PC-9 (cell line): Measurements from ENCODE around the gene PIGX. TPM values are rescaled to one million over a fixed set of nuclear protein-coding genes. Genes with fewer than 3 reads are reported as not detected.

Source experiments
- BruUV-seq: library from RNA; stranded (reverse); fragments of 400-500 nt; replicated peaks from 2 replicates; lab custom pipeline; 2021; lab: Mats Ljungman, UMichigan
- CTCF ChIA-PET: fragments of 300-600 bp; sonication (Branson Sonifier 250); formaldehyde crosslinking; loops from one replicate; lab custom pipeline; 2022; ENCODE audit warnings: antibody characterized with exemption; lab: Charles Lee
- POLR2A ChIA-PET: fragments of 300-600 bp; sonication (Branson Sonifier 250); formaldehyde crosslinking; loops from one replicate; lab custom pipeline; 2022; ENCODE audit warnings: antibody characterized with exemption; ENCODE audit not compliant: unreplicated experiment; lab: Charles Lee
- DNase-seq, 2 experiments: peaks; one replicate each; pipeline versions ENCODE4 v3.0.0 to v3.0.0-alpha.2; 2015 to 2022; ENCODE audit warnings: mixed read lengths in 1 of 2
- H2AFZ ChIP-seq: fragments of 200-600 bp; sonication (generic); 2 replicates; pipeline ENCODE4 v1.8.1; 2017; ENCODE audit warnings: antibody characterized with exemption
- H3F3A ChIP-seq: fragments of 200-600 bp; sonication (generic); 2 replicates; pipeline ENCODE4 v1.8.1; 2017; ENCODE audit warnings: antibody characterized with exemption, mild to moderate bottlenecking, low read depth; ENCODE audit not compliant: insufficient read depth
- H3K27ac ChIP-seq: fragments of 200-600 bp; sonication (generic); 2 replicates; pipeline ENCODE4 v1.6.1; 2016; ENCODE audit warnings: mixed run types
- H3K27me3 ChIP-seq: fragments of 200-600 bp; sonication (generic); 2 replicates; pipeline ENCODE4 v1.6.1; 2016; ENCODE audit warnings: low read depth, mixed run types; ENCODE audit not compliant: insufficient read depth
- H3K36me3 ChIP-seq: fragments of 200-600 bp; sonication (generic); 2 replicates; pipeline ENCODE4 v1.6.1; 2016; ENCODE audit warnings: low read depth, mixed run types
- H3K4me1 ChIP-seq: fragments of 200-600 bp; sonication (generic); replicated peaks from 2 replicates; pipeline ENCODE4 v1.6.1; 2016; ENCODE audit warnings: mixed run types; ENCODE audit not compliant: insufficient read depth
- H3K4me2 ChIP-seq: fragments of 200-600 bp; sonication (generic); 2 replicates; pipeline ENCODE4 v1.6.1; 2017; ENCODE audit warnings: mixed run types
- H3K4me3 ChIP-seq: fragments of 200-600 bp; sonication (generic); 2 replicates; pipeline ENCODE4 v1.6.1; 2016; ENCODE audit warnings: mixed run types
- H3K79me2 ChIP-seq: fragments of 200-600 bp; sonication (generic); 2 replicates; pipeline ENCODE4 v1.6.1; 2017; ENCODE audit warnings: low read depth, mixed run types
- H3K9me2 ChIP-seq: fragments of 200-600 bp; sonication (generic); 2 replicates; pipeline ENCODE4 v1.8.1; 2017; ENCODE audit warnings: mild to moderate bottlenecking; ENCODE audit not compliant: insufficient read depth
- H3K9me3 ChIP-seq: fragments of 200-600 bp; sonication (generic); 2 replicates; pipeline ENCODE4 v1.8.1; 2016; ENCODE audit warnings: low read depth; ENCODE audit not compliant: insufficient read depth
- H4K20me1 ChIP-seq: fragments of 200-600 bp; sonication (generic); 2 replicates; pipeline ENCODE4 v1.8.1; 2017; ENCODE audit not compliant: insufficient read depth
- EZH2 ChIP-seq: fragments of 200-600 bp; sonication (generic); IDR thresholded peaks from 2 replicates; pipeline ENCODE4 v1.8.0; 2017; ENCODE audit warnings: antibody characterized with exemption, low read depth
- intact Hi-C: fragments of 100-400 bp; cut with micrococcal nuclease; formaldehyde crosslinking; loops from one replicate; pipeline ENCODE4 v1.10.0; 2022; ENCODE audit not compliant: unreplicated experiment
- total RNA-seq: library from RNA; stranded (reverse); gene quantifications from 2 replicates; pipeline ENCODE4 v1.2.3, GENCODE V29; 2021
- TF ChIP-seq, protein P1 (sequence below): fragments of 200-600 bp; sonication (generic); conservative IDR thresholded peaks from 2 replicates; pipeline ENCODE4 v1.6.1; 2017; ENCODE audit warnings: mixed run types, antibody characterized with exemption, mild to moderate bottlenecking, moderate library complexity

Gene PIGX
- total RNA-seq, 1 experiment from 2014 or later = 47.6 TPM

- CTCF ChIA-PET = interaction anchor here (0.6 to 1.0 kb wide), 3 partner anchors 18 to 63 kb away, joined by 3 to 4 read pairs (median 4); no protein-coding TSS in a partner anchor
- no peak overlapping the region for H3K4me3 ChIP-seq
- H3K27me3 ChIP-seq = no peaks in the 10 kb centered on the region
- H3F3A ChIP-seq = peaks cover 9% of the 10 kb centered on the region; the same call in 1 of the 2 replicates
- no peaks in the 10 kb centered on the region for H3K36me3 ChIP-seq
- no peaks in the 10 kb centered on the region for H4K20me1 ChIP-seq
- no TSS peak for BruUV-seq
- peak; percentile 60 to 74 for DNase-seq
- peak overlapping the region; percentile 51 for H3K4me2 ChIP-seq
- no peaks in the 10 kb centered on the region for H3K9me2 ChIP-seq
- peak overlapping the region; percentile 56 for H2AFZ ChIP-seq
- 0 out of 2 replicates have a peak overlapping the region, but pooled peaks have one; percentile 3 for H3K27ac ChIP-seq
- no peaks in the 10 kb centered on the region for H3K9me3 ChIP-seq
- intact Hi-C loops = no loop called here
- POLR2A ChIA-PET = interaction anchor here (0.8 kb wide), 1 partner anchor 15 kb away, joined by 5 read pairs; no protein-coding TSS in a partner anchor
- TF ChIP-seq, protein P1, sequence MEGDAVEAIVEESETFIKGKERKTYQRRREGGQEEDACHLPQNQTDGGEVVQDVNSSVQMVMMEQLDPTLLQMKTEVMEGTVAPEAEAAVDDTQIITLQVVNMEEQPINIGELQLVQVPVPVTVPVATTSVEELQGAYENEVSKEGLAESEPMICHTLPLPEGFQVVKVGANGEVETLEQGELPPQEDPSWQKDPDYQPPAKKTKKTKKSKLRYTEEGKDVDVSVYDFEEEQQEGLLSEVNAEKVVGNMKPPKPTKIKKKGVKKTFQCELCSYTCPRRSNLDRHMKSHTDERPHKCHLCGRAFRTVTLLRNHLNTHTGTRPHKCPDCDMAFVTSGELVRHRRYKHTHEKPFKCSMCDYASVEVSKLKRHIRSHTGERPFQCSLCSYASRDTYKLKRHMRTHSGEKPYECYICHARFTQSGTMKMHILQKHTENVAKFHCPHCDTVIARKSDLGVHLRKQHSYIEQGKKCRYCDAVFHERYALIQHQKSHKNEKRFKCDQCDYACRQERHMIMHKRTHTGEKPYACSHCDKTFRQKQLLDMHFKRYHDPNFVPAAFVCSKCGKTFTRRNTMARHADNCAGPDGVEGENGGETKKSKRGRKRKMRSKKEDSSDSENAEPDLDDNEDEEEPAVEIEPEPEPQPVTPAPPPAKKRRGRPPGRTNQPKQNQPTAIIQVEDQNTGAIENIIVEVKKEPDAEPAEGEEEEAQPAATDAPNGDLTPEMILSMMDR = no peak
- no peak for TF ChIP-seq EZH2
- 0 out of 2 replicates have a peak, but pooled peaks cover 16% of the 10 kb centered on the region for H3K4me1 ChIP-seq
- no peaks in the 10 kb centered on the region for H3K79me2 ChIP-seq
These were observed 45.9 kb upstream of the PIGX start for GRCh38 chr3:196666001-196666867.

DNA sequence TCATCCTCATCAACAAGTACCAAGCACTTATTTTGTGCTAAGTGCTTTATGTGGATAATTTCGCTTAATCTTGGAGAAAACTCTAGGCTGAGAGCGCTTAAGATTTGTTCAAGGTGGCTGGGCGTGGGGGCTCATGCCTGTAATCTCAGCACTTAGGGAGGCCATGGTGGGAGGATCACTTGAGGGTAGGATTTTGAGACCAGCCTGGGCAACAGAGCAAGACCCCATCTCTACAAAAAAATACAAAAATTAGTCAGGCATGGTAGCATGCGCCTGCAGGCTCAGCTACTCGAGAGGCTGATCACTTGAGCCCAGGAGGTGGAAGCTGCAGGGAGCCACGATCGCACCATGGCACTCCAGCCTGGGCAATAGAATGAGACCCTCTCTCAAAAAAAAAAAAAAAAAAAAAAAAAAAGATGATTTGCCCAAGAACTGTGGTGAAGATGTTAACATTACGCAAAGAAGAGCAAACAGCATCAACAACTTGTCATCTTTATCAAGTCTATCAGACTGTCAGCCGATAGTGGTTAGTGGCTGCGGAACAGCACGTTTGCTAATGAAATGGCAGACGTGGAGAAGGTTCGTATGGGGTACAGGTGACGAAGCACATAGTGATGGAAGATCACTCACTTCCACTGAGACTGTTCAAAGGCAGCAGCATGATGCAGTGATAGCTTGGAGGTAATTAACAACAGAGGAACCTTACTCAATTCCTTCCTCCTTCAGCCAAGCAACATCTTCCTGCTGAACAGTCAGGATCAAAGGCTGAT, 44.9 kb upstream of the PIGX start:
- H3K9me3 ChIP-seq = no peaks in the 10 kb centered on the region
- ChIA-PET POLR2A (no interaction called here), CTCF (interaction anchor here (0.6 to 1.0 kb wide), 3 partner anchors 17 to 62 kb away, joined by 3 to 4 read pairs (median 4); no protein-coding TSS in a partner anchor)
- H3K4me2 ChIP-seq = no peak overlapping the region
- DNase-seq = no peak
- H4K20me1 ChIP-seq = no peaks in the 10 kb centered on the region
- H3K36me3 ChIP-seq = no peaks in the 10 kb centered on the region
- no peak overlapping the region for H3K4me3 ChIP-seq
- no peak overlapping the region for H3K27ac ChIP-seq
- H3K27me3 ChIP-seq = no peaks in the 10 kb centered on the region
- BruUV-seq = no TSS peak
- H3K4me1 ChIP-seq = 0 out of 2 replicates have a peak, but pooled peaks cover 12% of the 10 kb centered on the region
- H3F3A ChIP-seq = peaks cover 11% of the 10 kb centered on the region
- TF ChIP-seq, protein P1 = no peak
- no peak for TF ChIP-seq EZH2
- no peak overlapping the region for H2AFZ ChIP-seq
- H3K9me2 ChIP-seq = no peaks in the 10 kb centered on the region
- H3K79me2 ChIP-seq = no peaks in the 10 kb centered on the region
- intact Hi-C loops = no loop called here

- no TSS peak for BruUV-seq
- Histone ChIP-seq H3K4me1 (0 out of 2 replicates have a peak, but pooled peaks cover 12% of the 10 kb centered on the region), H3K9me3 (no peaks in the 10 kb centered on the region), H3K79me2 (no peaks in the 10 kb centered on the region), H3K36me3 (no peaks in the 10 kb centered on the region), H3K27ac (no peak overlapping the region), H3K4me2 (no peak overlapping the region), H2AFZ (no peak overlapping the region), H3F3A (peaks cover 13% of the 10 kb centered on the region), H3K4me3 (no peak overlapping the region), H4K20me1 (no peaks in the 10 kb centered on the region), H3K27me3 (no peaks in the 10 kb centered on the region), H3K9me2 (no peaks in the 10 kb centered on the region)
- POLR2A ChIA-PET = no interaction called here
- TF ChIP-seq EZH2 = no peak
- TF ChIP-seq, protein P1 = no peak
- intact Hi-C loops = no loop called here
- CTCF ChIA-PET = no interaction called here
- no peak for DNase-seq
These were observed 41.8 kb upstream of the PIGX start for GRCh38 chr3:196670339-196670738.
